ENCODE results near the gene LSM2.

LSM2 gene

DNA sequence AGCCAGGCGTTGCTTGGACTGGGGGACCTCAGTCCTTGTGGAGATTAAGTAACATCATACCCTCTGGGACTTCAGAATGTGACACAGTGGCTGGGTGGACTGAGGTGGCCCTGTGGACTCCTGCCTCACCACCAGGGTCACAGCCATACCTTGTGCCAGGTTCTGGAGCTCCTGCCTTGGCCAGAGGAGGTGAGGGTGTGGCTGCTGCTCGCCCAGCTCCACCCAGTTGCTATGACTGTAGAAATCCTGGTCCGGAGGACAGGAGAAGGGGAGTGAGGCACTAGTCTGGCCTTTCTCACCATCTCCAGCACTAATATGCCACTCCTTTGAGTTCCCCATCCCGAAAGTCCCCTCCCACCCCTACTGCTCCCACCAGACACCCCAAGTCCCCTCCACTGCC lies 31.6 kb downstream of the LSM2 start:
- POLR2A ChIA-PET: interaction anchor here (1.4 kb wide), 1 partner anchor 52 kb away, joined by 5 read pairs; the partner anchor contains the start of gene HSPA1B
- H3K4me3 ChIP-seq (ENCODE audit: low read depth, low read length): no peak overlapping the region
- no peak for DNase-seq (ENCODE audit: low read depth, low spot score)
- TF ChIP-seq CTCF (IDR thresholded peaks at IDR 0.05; ENCODE audit: insufficient read depth, low read length, missing control alignments): no peak
- CTCF ChIA-PET: interaction anchor here (0.9 to 2.8 kb wide), 3 partner anchors 10 to 45 kb away, joined by 3 to 17 read pairs (median 5); no protein-coding TSS in a partner anchor

DNA sequence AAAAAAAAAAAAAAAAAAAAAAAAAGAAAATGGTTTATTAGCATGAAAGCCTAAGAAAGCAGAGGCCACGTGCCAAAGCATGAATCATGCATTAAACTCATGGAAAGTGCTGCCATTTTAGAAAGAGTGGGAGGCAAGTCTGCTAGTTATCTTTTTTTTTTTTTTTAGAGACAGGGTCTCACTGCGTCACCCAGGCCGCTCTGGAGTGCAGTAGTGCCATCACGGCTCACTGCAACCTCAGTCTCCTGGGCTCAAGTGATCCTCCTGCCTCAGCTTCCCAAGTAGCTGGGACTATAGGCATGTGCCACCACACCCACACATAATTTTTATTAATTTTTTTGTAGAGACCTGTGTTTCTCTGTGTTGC lies 34.8 kb downstream of the LSM2 start:
- no peak for TF ChIP-seq CTCF (IDR thresholded peaks at IDR 0.05; ENCODE audit: insufficient read depth, low read length, missing control alignments)
- CTCF ChIA-PET: interaction anchor here (0.6 to 3.4 kb wide), 5 partner anchors 12 to 91 kb away, joined by 3 to 29 read pairs (median 6); partner anchors contain the start of gene LY6G5C
- DNase-seq (ENCODE audit: low read depth, low spot score): no peak
- POLR2A ChIA-PET: no interaction called here
- no peak overlapping the region for H3K4me3 ChIP-seq (ENCODE audit: low read depth, low read length)

DNA sequence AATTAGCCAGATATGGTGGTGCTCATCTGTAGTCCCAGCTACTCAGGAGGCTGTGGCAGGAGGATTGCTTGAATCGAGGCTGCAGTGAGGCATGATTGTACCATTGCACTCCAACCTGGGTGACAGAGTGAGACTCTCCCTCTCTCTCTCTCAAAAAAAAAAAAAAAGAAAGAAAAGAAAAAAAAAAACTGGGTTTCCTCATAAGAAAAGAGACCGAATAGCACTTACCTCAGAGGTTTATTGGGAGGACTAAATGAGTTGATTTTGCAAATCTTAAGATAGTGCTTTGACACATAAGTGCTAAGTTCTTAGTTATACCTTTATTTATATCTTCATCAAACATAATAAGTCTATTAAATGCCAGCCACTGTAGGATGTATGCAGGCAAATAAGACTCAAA lies 35.9 kb downstream of the LSM2 start:
- POLR2A ChIA-PET: interaction anchor here (0.5 to 1.4 kb wide), 2 partner anchors 10 to 25 kb away, joined by 3 read pairs; partner anchors contain the start of gene VARS1
- no peak overlapping the region for H3K4me3 ChIP-seq (ENCODE audit: low read depth, low read length)
- no peak for TF ChIP-seq CTCF (IDR thresholded peaks at IDR 0.05; ENCODE audit: insufficient read depth, low read length, missing control alignments)
- CTCF ChIA-PET: interaction anchor here (0.5 to 3.4 kb wide), 17 partner anchors 8 to 172 kb away, joined by 3 to 29 read pairs (median 8); partner anchors contain the start of genes ABHD16A, LSM2, LY6G5C and MSH5
- DNase-seq (ENCODE audit: low read depth, low spot score): no peak

GRCh38 chr6:31769684-31770371 lies 36.9 kb downstream of the LSM2 start:
- DNase-seq (ENCODE audit: low read depth, low spot score): no peak
- ChIA-PET POLR2A (interaction anchor here (0.7 to 1.4 kb wide), 3 partner anchors 26 to 58 kb away, joined by 3 read pairs; partner anchors contain the start of genes CLIC1, HSPA1B and VARS1), CTCF (interaction anchor here (0.6 to 3.4 kb wide), 33 partner anchors 8 to 103 kb away, joined by 3 to 29 read pairs (median 7); partner anchors contain the start of genes ABHD16A, CSNK2B, LSM2 and LY6G5C)
- H3K4me3 ChIP-seq (ENCODE audit: low read depth, low read length): no peak overlapping the region
- peak; percentile 78 for TF ChIP-seq CTCF (IDR thresholded peaks at IDR 0.05; ENCODE audit: insufficient read depth, low read length, missing control alignments)

DNA sequence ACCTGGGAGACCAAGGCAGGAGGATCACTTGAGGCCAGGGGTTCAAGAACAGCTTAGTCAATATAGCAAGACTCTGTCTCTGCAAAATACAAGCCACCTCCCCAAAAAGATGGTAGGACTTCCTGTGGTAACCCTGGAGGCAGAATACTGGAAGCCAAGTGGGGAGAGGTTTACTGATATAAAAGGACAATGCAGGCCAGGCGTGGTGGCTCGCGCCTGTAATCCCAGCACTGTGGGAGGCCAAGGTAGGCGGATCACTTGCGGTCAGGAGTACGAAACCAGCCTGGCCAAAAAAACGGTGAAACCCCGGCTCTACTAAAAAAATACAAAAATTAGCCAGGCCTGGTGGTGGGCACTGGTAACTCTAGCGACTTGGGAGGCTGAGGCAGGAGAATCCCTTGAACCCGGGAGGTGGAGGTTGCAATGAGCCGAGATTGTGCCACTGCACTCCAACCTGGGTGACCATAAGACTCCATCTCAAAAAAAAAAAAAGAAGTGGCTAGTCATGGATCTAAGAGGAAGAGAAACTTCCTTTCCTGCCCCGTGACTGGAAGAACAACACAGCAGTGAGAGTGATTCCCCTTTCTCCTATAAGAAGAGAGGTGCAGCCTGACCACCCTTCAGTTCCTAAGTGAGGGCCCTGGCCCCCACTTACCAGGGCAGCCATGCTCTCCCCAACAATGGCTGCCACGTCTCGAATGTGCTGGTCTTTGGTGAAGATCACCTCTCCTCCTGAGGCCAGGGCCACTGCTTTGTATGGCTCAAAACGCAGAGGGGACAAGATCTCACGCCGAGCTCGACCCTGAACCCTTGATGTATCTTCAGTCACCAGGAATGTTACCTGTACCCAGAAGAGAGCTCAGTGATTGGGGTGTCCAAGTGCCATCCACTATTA lies 38.2 kb downstream of the LSM2 start:
- ChIA-PET CTCF (interaction anchor here (0.9 to 3.4 kb wide), 19 partner anchors 11 to 95 kb away, joined by 3 to 29 read pairs (median 8); partner anchors contain the start of genes ABHD16A, LY6G5C, MSH5 and VARS1), POLR2A (no interaction called here)
- TF ChIP-seq CTCF (IDR thresholded peaks at IDR 0.05; ENCODE audit: insufficient read depth, low read length, missing control alignments): no peak
- no peak overlapping the region for H3K4me3 ChIP-seq (ENCODE audit: low read depth, low read length)
- no peak for DNase-seq (ENCODE audit: low read depth, low spot score)

Measured in AG04449 (cell line).